K562 (cell line): ENCODE results near the gene CHTF8. TPM values are rescaled to one million over a fixed set of nuclear protein-coding genes. Genes with fewer than 3 reads are reported as not detected.

Experiments
- HMG20B ChIP-seq: fragments of 250-450 bp; sonication (Bioruptor Pico); IDR thresholded peaks from 2 replicates; pipeline ENCODE4 v1.5.0; 2021; ENCODE audit warnings: mild to moderate bottlenecking
- HNRNPK ChIP-seq: fragments of 200-400 bp; formaldehyde crosslinking; IDR thresholded peaks from one replicate; pipeline ENCODE4 v1.6.1; 2018; ENCODE audit warnings: mild to moderate bottlenecking, low read depth, low read length; ENCODE audit not compliant: poor library complexity, severe bottlenecking
- HOXB6 ChIP-seq: fragments of 250-450 bp; sonication (Bioruptor Pico); IDR thresholded peaks from 2 replicates; pipeline ENCODE4 v1.5.1; 2022; ENCODE audit warnings: mild to moderate bottlenecking, borderline replicate concordance
- KDM5B ChIP-seq: fragments of 200-600 bp; sonication (generic); IDR thresholded peaks from 2 replicates; pipeline ENCODE4 v1.6.1; 2012; ENCODE audit warnings: low read depth, mild to moderate bottlenecking, moderate library complexity, low read length, control low read depth, inconsistent platforms; ENCODE audit not compliant: insufficient replicate concordance
- NRF1 ChIP-seq, 2 experiments: fragments of 450-650 bp; IDR thresholded peaks in 1 of 2; conservative IDR thresholded peaks in 1 of 2; 2 replicates each; pipeline ENCODE4 v1.6.1; 2014; ENCODE audit warnings: mild to moderate bottlenecking in 2 of 2
- PBX2 ChIP-seq, 2 experiments: IDR thresholded peaks in 1 of 2; conservative IDR thresholded peaks in 1 of 2; 2 replicates each; pipeline ENCODE4 v1.6.1; 2016; ENCODE audit warnings: low read depth in 2 of 2, mild to moderate bottlenecking in 1 of 2, missing compliant biosample characterization in 1 of 2, missing genetic modification characterization in 1 of 2, moderate library complexity in 1 of 2
- RBM34 ChIP-seq: fragments of 200-400 bp; formaldehyde crosslinking; IDR thresholded peaks from 2 replicates; pipeline ENCODE4 v1.6.1; 2018; ENCODE audit warnings: low read length, borderline replicate concordance; ENCODE audit not compliant: insufficient read depth
- SMAD1 ChIP-seq: fragments of 150-350 bp; IDR thresholded peaks from 2 replicates; pipeline ENCODE4 v1.6.1; 2014; ENCODE audit warnings: low read length, low read depth; ENCODE audit not compliant: partially characterized antibody
- ZNF232 ChIP-seq: sonication (generic); formaldehyde crosslinking; IDR thresholded peaks from 2 replicates; pipeline ENCODE4 v1.8.0; 2022; ENCODE audit warnings: mild to moderate bottlenecking, missing genetic modification reagents
- polyA plus RNA-seq, 8 experiments: library from polyadenylated mRNA; depleted of rRNA in 4 of 8; stranded (reverse) in 5 of 8; unstranded in 3 of 8; fragments of >200 nt; fragmentation: Nextera tagmentation in 2 of 8; fragmentation: Illumina TruSeq in 1 of 8; extraction: Ambion mirVana in 2 of 8; extraction: Trizol in 1 of 8; gene quantifications; 2 replicates each; pipeline versions ENCODE4 v1.2.1 to v1.2.3, GENCODE V29; 2011 to 2014; ENCODE audit warnings: inconsistent platforms in 1 of 8, missing spikeins in 1 of 8
- total RNA-seq, 7 experiments: library from RNA; depleted of rRNA in 6 of 7; stranded (reverse); fragments of >200 nt in 6 of 7; fragmentation: Illumina TruSeq in 2 of 7; extraction: Trizol in 2 of 7; gene quantifications; 2 replicates each; pipeline versions ENCODE4 v1.2.1 to v1.2.3, GENCODE V29; 2011 to 2021; ENCODE audit warnings: low replicate concordance in 1 of 7

Gene CHTF8
- total and polyA plus RNA-seq, 9 of the 15 experiments (the other 6 are each of a cell fraction or from before 2014, with no cell fraction given): 20.2 to 199 (median 108) TPM

- no peak for TF ChIP-seq HNRNPK
- no peak for TF ChIP-seq SMAD1
- no peak for TF ChIP-seq KDM5B
- TF ChIP-seq HOXB6 (CRISPR knock-in tag): no peak
- no peak for TF ChIP-seq RBM34
- TF ChIP-seq NRF1 (conservative IDR thresholded peaks at IDR 0.05 in 1 of 2, IDR thresholded peaks at IDR 0.05 in 1 of 2): no peak
- TF ChIP-seq ZNF232 (CRISPR knock-in tag): no peak
- no peak for TF ChIP-seq PBX2 (CRISPR knock-in tag; IDR thresholded peaks at IDR 0.05; ENCODE audit: low read depth)
- TF ChIP-seq PBX2 (tag; conservative IDR thresholded peaks at IDR 0.05; ENCODE audit: low read depth): no peak
- no peak for TF ChIP-seq HMG20B
Measured at GRCh38 chr16:69094501-69094900, 37.9 kb downstream of the CHTF8 start (continued).
